C4-2B (cell line): Measurements from ENCODE around the gene PUSL1.

Experiments
- CTCF ChIP-seq: fragments of 450-650 bp; conservative IDR thresholded peaks from 2 replicates; pipeline ENCODE4 v1.5.1; 2017; ENCODE audit warnings: mild to moderate bottlenecking
- ZFX ChIP-seq: fragments of 450-650 bp; IDR thresholded peaks from 2 replicates; pipeline ENCODE4 v1.6.1; 2017

GRCh38 chr1:1299686-1300351, 8.6 kb upstream of the PUSL1 start:
- TF ChIP-seq CTCF (peak; percentile 53), ZFX (no peak)
